ENCODE results near the gene UBAC2. TPM values are rescaled to one million over a fixed set of nuclear protein-coding genes. Genes with fewer than 3 reads are reported as not detected.

Gene UBAC2
- total and polyA plus RNA-seq, 2 of the 4 experiments (the other 2 are of a cell fraction), result 20.8 to 36.3 TPM

- no peak overlapping the region for H3K9ac ChIP-seq (ENCODE audit: low read depth, low read length)
- no peak overlapping the region; the same call in 1 of the 2 replicates for H2AK5ac ChIP-seq (ENCODE audit: low read depth, low read length)
- no peak overlapping the region for H3K56ac ChIP-seq (ENCODE audit: extremely low read depth, insufficient read depth, low read length)
- WGBS, 2 experiments (ENCODE audit: extremely low coverage in 2 of 2, insufficient read length in 1 of 2), result no CpG with 5 or more reads among the region's 6 CpGs
- TF ChIP-seq, protein P1, sequence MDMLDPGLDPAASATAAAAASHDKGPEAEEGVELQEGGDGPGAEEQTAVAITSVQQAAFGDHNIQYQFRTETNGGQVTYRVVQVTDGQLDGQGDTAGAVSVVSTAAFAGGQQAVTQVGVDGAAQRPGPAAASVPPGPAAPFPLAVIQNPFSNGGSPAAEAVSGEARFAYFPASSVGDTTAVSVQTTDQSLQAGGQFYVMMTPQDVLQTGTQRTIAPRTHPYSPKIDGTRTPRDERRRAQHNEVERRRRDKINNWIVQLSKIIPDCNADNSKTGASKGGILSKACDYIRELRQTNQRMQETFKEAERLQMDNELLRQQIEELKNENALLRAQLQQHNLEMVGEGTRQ (IDR thresholded peaks at IDR 0.05; ENCODE audit: low read depth, low read length), result no peak
- TF ChIP-seq MAFK (IDR thresholded peaks at IDR 0.05; ENCODE audit: low read depth, low read length), result 0 out of 2 replicates have a peak, but pooled peaks have one; percentile 6
- peak overlapping the region; percentile 26; the same call in 1 of the 3 replicates for H2BK15ac ChIP-seq (ENCODE audit: low read depth, low read length)
- peak overlapping the region; percentile 54 for H3K14ac ChIP-seq (replicated peaks; ENCODE audit: low read depth, low read length)
- BruUV-seq (replicated peaks), result no TSS peak
- H2BK5ac ChIP-seq (ENCODE audit: low read depth, low read length, poor library complexity, severe bottlenecking), result peak overlapping the region; percentile 48
- peaks cover 15 to 25% of the 10 kb centered on the region in 2 experiments for H3K79me1 ChIP-seq (ENCODE audit: low read depth in 1 of 2, low read length in 2 of 2)
- H3K18ac ChIP-seq (ENCODE audit: low read depth, low read length), result no peak overlapping the region
- POLR2A ChIA-PET (ENCODE audit: unreplicated experiment), result no interaction called here
- H2AFZ ChIP-seq (replicated peaks; ENCODE audit: low read length, poor library complexity), result no peak overlapping the region
- peaks cover 2% of the 10 kb centered on the region; the same call in 1 of the 2 replicates for H3K36me3 ChIP-seq (ENCODE audit: control insufficient read depth, insufficient read depth, low read length)
- intact Hi-C loops (cut with micrococcal nuclease) (no loop called here), in situ Hi-C loops (cut with MboI; ENCODE audit: low sequenced_read_pairs) (no loop called here), dilution Hi-C loops (cut with HindIII; ENCODE audit: low sequenced_read_pairs, unreplicated experiment) (no loop called here)
- peak overlapping the region; percentile 15 for H2AK9ac ChIP-seq (replicated peaks; ENCODE audit: low read depth, low read length, poor library complexity)
- no peak overlapping the region for H4K5ac ChIP-seq (ENCODE audit: low read depth, low read length)
- CTCF ChIA-PET, result interaction anchor here (0.7 to 1.1 kb wide), 3 partner anchors 16 to 129 kb away, joined by 3 to 4 read pairs (median 3); no protein-coding TSS in a partner anchor
- 0 out of 2 replicates have a peak overlapping the region, but pooled peaks have one; percentile 27 for H3K23ac ChIP-seq (ENCODE audit: low read depth, low read length)
- H3K9me3 ChIP-seq (ENCODE audit: control insufficient read depth, insufficient read depth, low read length), result no peaks in the 10 kb centered on the region
- H3K4me2 ChIP-seq (ENCODE audit: low read depth, low read length), result peak overlapping the region; percentile 42; the same call in 1 of the 2 replicates
- peak overlapping the region; percentile 49; the same call in 1 of the 2 replicates for H2BK120ac ChIP-seq (ENCODE audit: low read depth, low read length)
- no peak overlapping the region for H4K91ac ChIP-seq (ENCODE audit: insufficient read depth, low read depth, low read length)
- peaks cover 29% of the 10 kb centered on the region for H4K20me1 ChIP-seq (ENCODE audit: insufficient read depth, low read length)
- H3K4me1 ChIP-seq (ENCODE audit: control insufficient read depth, insufficient read depth, low read length), result peaks cover 22% of the 10 kb centered on the region
- H3K27me3 ChIP-seq (ENCODE audit: control insufficient read depth, insufficient read depth, low read length), result no peaks in the 10 kb centered on the region
- peak overlapping the region; percentile 49 for H3K4ac ChIP-seq (ENCODE audit: low read depth, low read length)
- peaks cover 22% of the 10 kb centered on the region for H3K9me1 ChIP-seq (ENCODE audit: insufficient read depth, low read length)
- H3K27ac ChIP-seq (ENCODE audit: insufficient read depth, low read length), result no peak overlapping the region
- ATAC-seq (ENCODE audit: low read depth), result peak; percentile 65
- DNase-seq, result peak; percentile 83
- H4K8ac ChIP-seq (ENCODE audit: low read depth in 2 of 2, low read length in 2 of 2), result peak overlapping the region in 1 of 2 experiments; percentile 70; a peak in 1 of 4 replicates
- peak overlapping the region; percentile 43 for H2BK20ac ChIP-seq (ENCODE audit: low read depth, low read length)
- H3K4me3 ChIP-seq (ENCODE audit: insufficient read depth, low read depth, low read length), result no peak overlapping the region
Observed at GRCh38 chr13:99307648-99308339, 107.1 kb downstream of the UBAC2 start.

Data from IMR-90 (cell line).